DND-41 (cell line): ENCODE measurements around the gene KIAA1755.

ENCODE experiments used
- CTCF ChIP-seq: IDR thresholded peaks from 2 replicates; pipeline ENCODE4 v1.5.1; 2012; ENCODE audit warnings: borderline replicate concordance, low read length, moderate library complexity, mild to moderate bottlenecking; ENCODE audit not compliant: poor library complexity, severe bottlenecking; ENCODE audit errors: extremely low read depth
- EZH2 ChIP-seq: IDR thresholded peaks from 3 replicates; pipeline ENCODE4 v1.6.1; 2012; ENCODE audit warnings: borderline replicate concordance, low read depth, mild to moderate bottlenecking, moderate library complexity, low read length, inconsistent platforms; ENCODE audit not compliant: severe bottlenecking

GRCh38 chr20:38165966-38166702 is 94.4 kb downstream of the KIAA1755 start:
- no peak for TF ChIP-seq CTCF
- TF ChIP-seq EZH2 = no peak
